GM12878 (cell line): ENCODE results near the gene SMARCD1. TPM values are rescaled to one million over a fixed set of nuclear protein-coding genes. Genes with fewer than 3 reads are reported as not detected.

Experiments used
- CREM ChIP-seq: IDR thresholded peaks from 2 replicates; pipeline ENCODE4 v1.6.1; 2014; ENCODE audit warnings: antibody characterized with exemption, low read depth
- MAX ChIP-seq: IDR thresholded peaks from 2 replicates; pipeline ENCODE4 v1.6.1; 2012; ENCODE audit warnings: low read depth, low read length, improper control_type of control experiment
- NKRF ChIP-seq: fragments of 450-650 bp; conservative IDR thresholded peaks from 2 replicates; pipeline ENCODE4 v1.6.1; 2017; ENCODE audit warnings: mild to moderate bottlenecking, moderate library complexity
- NR2C2 ChIP-seq: IDR thresholded peaks from 2 replicates; pipeline ENCODE4 v1.6.1; 2011; ENCODE audit warnings: borderline replicate concordance, low read depth; ENCODE audit not compliant: control insufficient read depth, insufficient read length
- PAX8 ChIP-seq: fragments of 450-650 bp; IDR thresholded peaks from 2 replicates; pipeline ENCODE4 v1.6.1; 2017; ENCODE audit warnings: mild to moderate bottlenecking, moderate library complexity
- RCOR1 ChIP-seq: conservative IDR thresholded peaks from 2 replicates; pipeline ENCODE4 v1.6.1; 2012; ENCODE audit warnings: low read depth, low read length, improper control_type of control experiment
- ZBTB33 ChIP-seq: fragments of 450-650 bp; IDR thresholded peaks from 2 replicates; pipeline ENCODE4 v1.6.1; 2017; ENCODE audit warnings: mild to moderate bottlenecking
- polyA plus RNA-seq, 11 experiments: library from polyadenylated mRNA; depleted of rRNA in 4 of 11; unstranded in 6 of 11; stranded (reverse) in 5 of 11; fragments of >200 nt; fragmentation: Nextera tagmentation in 4 of 11; fragmentation: Illumina TruSeq in 1 of 11; extraction: Ambion mirVana in 4 of 11; extraction: Trizol in 1 of 11; gene quantifications; 1 replicate in 1 of 11; 2 replicates in 10 of 11; pipeline versions ENCODE4 v1.2.1 to v1.2.3, GENCODE V29; 2011 to 2016; ENCODE audit warnings: inconsistent platforms in 2 of 11, missing spikeins in 2 of 11, low read depth in 1 of 11
- total RNA-seq, 4 experiments: library from RNA; depleted of rRNA in 3 of 4; stranded (reverse); fragments of >200 nt in 3 of 4; fragmentation: Illumina TruSeq in 1 of 4; extraction: Trizol in 1 of 4; gene quantifications; 2 replicates each; pipeline versions ENCODE4 v1.2.1 to v1.2.3, GENCODE V29; 2013 to 2021

The SMARCD1 gene
- total and polyA plus RNA-seq, 10 of the 15 experiments (the other 5 are each of a cell fraction or from before 2014, with no cell fraction given): 1.4 to 92.4 (median 58.9) TPM

GRCh38 chr12:50070314-50071060, 14.7 kb upstream of the SMARCD1 start (continued):
- no peak for TF ChIP-seq NR2C2
- TF ChIP-seq PAX8: no peak
- no peak for TF ChIP-seq CREM
- TF ChIP-seq RCOR1: no peak
- TF ChIP-seq MAX: no peak
- TF ChIP-seq NKRF: no peak
- no peak for TF ChIP-seq ZBTB33
